Right lobe of liver (tissue), 4 donors: ENCODE measurements around the gene PTGDR.

ENCODE experiments used
- CTCF ChIP-seq, 4 donors: fragments of 200-600 bp in 3 of 4; fragments of 450-650 bp in 1 of 4; IDR thresholded peaks; one replicate each; pipeline versions ENCODE4 v1.5.1 to v1.8.0; 2016 to 2022; ENCODE audit warnings: antibody characterized with exemption in 4 of 4, mild to moderate bottlenecking in 2 of 4
- POLR2A ChIP-seq: fragments of 450-650 bp; IDR thresholded peaks from one replicate; pipeline ENCODE4 v1.6.1; 2017; ENCODE audit warnings: antibody characterized with exemption, mild to moderate bottlenecking
- donor health status: DM: no; HTN: no; CAD: no.
- donor health status: DM: no; HTN: no; CAD: no.
- donor health status: DM: no; HTN: yes; CAD: no.

- no peak for TF ChIP-seq CTCF (IDR thresholded peaks at IDR 0.05)
- TF ChIP-seq POLR2A = no peak
Measured at GRCh38 chr14:52275372-52275771, 7.9 kb downstream of the PTGDR start.
